ENCODE results near the gene BCL2L2.

The BCL2L2 gene

DNA sequence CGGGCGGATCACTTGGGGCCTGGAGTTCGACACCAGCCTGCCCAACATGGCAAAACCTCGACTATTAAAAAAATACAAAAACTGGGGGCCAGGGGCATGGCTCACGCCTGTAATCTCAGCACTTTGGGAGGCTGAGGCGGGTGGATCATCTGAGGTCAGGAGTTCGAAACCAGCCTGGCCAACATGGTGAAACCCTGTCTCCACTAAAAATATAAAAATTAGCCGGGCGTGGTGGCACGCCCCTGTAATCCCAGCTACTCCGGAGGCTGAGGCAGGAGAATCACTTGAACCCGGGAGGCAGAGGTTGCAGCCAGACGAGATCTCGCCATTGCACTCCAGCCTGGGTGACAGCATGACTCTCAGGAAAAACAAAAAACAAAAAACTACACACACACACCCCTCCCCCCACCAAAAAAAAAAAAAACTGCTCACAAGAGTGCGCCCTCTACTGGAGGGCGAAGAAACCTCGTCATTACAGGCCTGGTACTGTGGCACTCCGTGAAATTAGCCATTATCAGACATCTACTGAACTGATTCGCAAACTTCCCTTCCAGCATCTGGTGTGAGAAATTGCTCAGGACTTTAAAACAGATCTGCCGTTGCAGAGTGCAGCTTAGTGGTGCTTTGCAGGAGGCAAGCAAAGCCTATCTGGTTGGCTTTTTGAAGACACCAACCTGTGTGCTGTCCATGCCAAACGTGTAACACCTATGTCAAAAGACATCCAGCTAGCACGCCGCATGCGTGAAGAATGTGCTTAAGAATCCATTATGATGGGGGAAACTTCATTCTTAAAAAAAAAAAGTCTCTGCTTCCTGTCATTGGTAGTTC is 11.7 kb upstream of the BCL2L2 start:
- DNase-seq (ENCODE audit: low read depth, low spot score), result peak; percentile 50
- in situ Hi-C loops (cut with HindIII; ENCODE audit: low sequenced_read_pairs), result no loop called here
- H3K4me3 ChIP-seq (ENCODE audit: low read depth, low read length), result no peak overlapping the region
- TF ChIP-seq, protein P1, sequence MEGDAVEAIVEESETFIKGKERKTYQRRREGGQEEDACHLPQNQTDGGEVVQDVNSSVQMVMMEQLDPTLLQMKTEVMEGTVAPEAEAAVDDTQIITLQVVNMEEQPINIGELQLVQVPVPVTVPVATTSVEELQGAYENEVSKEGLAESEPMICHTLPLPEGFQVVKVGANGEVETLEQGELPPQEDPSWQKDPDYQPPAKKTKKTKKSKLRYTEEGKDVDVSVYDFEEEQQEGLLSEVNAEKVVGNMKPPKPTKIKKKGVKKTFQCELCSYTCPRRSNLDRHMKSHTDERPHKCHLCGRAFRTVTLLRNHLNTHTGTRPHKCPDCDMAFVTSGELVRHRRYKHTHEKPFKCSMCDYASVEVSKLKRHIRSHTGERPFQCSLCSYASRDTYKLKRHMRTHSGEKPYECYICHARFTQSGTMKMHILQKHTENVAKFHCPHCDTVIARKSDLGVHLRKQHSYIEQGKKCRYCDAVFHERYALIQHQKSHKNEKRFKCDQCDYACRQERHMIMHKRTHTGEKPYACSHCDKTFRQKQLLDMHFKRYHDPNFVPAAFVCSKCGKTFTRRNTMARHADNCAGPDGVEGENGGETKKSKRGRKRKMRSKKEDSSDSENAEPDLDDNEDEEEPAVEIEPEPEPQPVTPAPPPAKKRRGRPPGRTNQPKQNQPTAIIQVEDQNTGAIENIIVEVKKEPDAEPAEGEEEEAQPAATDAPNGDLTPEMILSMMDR (IDR thresholded peaks at IDR 0.05; ENCODE audit: low read depth, low read length), result peak; percentile 84

DNA sequence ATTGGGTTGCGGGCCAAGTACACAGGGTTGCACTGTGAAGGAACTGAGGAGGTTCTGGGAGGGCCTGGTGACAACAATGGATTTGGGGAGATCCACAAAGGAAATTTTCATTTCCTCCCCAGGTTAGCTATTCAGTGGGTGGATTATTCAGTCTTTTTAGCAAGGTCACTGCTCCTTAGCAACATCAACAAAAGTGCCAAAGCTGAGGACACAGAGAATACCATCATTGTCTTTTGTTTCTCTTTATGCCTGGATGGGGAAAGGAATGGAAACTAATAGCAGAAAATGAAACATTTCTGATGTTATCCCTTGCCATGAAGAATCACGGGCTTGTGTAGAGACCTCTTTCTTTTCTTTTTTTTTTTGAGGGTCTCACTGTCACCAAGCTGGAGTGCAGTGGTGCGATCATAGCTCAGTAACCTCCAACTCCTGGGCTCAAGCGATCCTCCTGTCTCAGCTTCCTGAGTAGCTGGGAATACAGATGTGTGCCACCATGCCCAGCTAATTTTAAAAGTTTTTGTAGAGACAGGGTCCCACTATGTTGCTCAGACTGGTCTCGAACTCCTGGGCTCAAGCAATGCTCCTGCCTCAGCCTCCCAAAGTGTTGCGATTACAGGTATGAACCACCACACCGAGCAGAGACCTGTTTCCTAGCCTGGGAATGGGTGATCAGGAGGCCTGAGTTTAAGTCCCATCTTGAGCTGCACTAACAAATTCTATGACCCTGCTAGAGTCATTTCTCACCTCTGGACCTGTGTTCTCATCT is 10.4 kb upstream of the BCL2L2 start:
- H3K4me3 ChIP-seq (ENCODE audit: low read depth, low read length), result no peak overlapping the region
- TF ChIP-seq, protein P1 (IDR thresholded peaks at IDR 0.05; ENCODE audit: low read depth, low read length), result no peak
- no peak for DNase-seq (ENCODE audit: low read depth, low spot score)
- in situ Hi-C loops (cut with HindIII; ENCODE audit: low sequenced_read_pairs), result no loop called here

DNA sequence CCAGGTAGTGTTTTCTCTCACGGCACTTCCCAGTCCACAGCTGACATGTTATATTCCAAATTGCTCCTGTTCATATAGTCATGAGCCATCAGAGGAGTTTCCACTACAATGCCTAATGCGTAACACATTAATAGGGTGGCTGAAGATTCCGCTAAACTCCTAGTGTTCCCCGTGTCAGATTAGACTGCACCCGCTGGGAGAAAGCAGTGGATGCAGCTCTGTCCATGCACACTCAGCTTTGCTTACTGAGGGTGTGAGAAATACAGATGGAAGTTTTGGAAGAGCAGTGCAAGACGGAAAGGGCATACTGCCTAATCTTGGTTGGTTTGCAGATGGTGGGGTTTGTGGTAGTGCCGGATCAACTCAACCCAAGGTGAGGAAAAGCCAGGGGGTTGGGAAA is 9.5 kb upstream of the BCL2L2 start:
- in situ Hi-C loops (cut with HindIII; ENCODE audit: low sequenced_read_pairs), result no loop called here
- DNase-seq (ENCODE audit: low read depth, low spot score), result no peak

DNA sequence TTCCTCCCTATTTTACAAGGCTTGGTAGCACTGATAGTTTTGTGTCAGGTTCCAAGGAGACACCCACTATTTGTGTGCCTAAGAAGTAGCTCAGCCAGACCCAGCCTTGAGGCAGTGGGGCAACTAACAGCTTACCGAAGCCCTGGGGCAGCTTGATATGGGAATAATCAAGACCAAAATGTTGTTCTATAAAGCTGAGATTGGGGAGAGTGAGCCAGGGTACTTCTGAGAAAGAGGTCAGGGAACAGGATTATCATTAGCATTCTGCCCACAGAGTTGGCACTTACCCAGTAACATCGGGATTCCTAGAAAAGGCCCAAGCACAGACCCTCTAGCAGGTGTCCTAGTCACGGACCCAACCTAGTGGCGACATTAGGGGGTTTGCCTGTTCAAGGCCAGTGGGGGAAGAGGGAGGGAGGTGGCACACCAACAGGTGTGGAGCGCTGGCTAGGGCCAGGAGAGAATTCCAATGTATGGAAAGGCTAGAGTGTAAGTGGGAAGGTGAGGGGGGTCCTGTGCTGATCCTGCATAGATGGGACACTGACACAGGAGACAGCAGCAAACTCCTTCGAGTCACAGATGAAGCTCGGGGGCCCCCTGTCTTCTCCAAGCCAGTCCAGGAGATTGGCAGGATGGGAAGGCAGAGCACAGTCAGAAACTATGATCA is 8.9 kb upstream of the BCL2L2 start:
- no peak overlapping the region for H3K4me3 ChIP-seq (ENCODE audit: low read depth, low read length)
- DNase-seq (ENCODE audit: low read depth, low spot score), result no peak
- TF ChIP-seq, protein P1 (IDR thresholded peaks at IDR 0.05; ENCODE audit: low read depth, low read length), result no peak
- in situ Hi-C loops (cut with HindIII; ENCODE audit: low sequenced_read_pairs), result no loop called here

More for the DNA sequence above, 9.5 kb upstream of the BCL2L2 start:
- TF ChIP-seq, protein P1 (IDR thresholded peaks at IDR 0.05; ENCODE audit: low read depth, low read length), result no peak
- H3K4me3 ChIP-seq (ENCODE audit: low read depth, low read length), result no peak overlapping the region

DNA sequence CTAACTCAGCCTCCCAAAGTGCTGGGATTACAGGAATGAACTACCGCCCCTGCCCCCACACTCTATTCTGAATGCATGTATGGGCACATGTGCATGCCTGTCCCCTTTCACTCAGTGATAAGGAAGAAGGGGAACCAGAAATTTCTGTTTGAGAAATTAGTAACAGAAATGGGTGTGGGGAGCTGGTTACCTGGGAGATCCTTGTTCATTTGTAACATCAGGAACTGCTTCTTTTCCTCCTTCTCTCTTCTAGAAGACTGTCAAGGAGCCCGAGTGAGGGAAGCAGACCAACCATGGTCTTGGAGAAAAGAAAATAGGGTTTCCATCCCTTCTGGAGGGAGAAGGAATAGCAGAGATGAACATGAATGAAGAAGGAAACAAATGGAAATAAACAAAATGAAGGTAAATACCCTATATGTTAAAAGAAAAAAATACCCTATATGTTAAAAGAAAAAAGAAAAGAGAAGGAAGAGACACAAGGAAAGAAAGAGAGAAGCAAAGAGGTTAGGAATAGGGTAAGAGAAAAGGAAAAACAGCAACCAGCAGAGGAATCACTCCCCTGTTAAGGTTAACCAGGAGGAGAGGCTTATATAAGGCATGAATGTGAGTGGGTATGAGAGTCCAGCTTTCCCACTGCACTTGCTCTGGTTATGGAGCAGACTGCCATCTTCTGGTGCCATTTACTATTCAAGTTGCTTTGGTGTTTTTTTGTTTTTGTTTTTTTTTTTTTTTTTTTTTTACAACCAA is 7.2 kb upstream of the BCL2L2 start:
- TF ChIP-seq, protein P1 (IDR thresholded peaks at IDR 0.05; ENCODE audit: low read depth, low read length), result peak; percentile 29
- H3K4me3 ChIP-seq (ENCODE audit: low read depth, low read length), result no peak overlapping the region
- DNase-seq (ENCODE audit: low read depth, low spot score), result peak; percentile 53
- in situ Hi-C loops (cut with HindIII; ENCODE audit: low sequenced_read_pairs), result no loop called here
